Ishikawa (cell line): ENCODE data around the gene PANX3.

Experiments used
- CEBPB ChIP-seq: IDR thresholded peaks from 2 replicates; pipeline ENCODE4 v1.6.1; 2012
- CREB1 ChIP-seq: IDR thresholded peaks from 2 replicates; pipeline ENCODE4 v1.6.1; 2012; ENCODE audit warnings: low read depth
- EGR1 ChIP-seq: IDR thresholded peaks from 2 replicates; pipeline ENCODE4 v1.6.1; 2012
- EP300 ChIP-seq: IDR thresholded peaks from 2 replicates; pipeline ENCODE4 v1.6.1; 2012; ENCODE audit warnings: borderline replicate concordance
- FOXM1 ChIP-seq: IDR thresholded peaks from 2 replicates; pipeline ENCODE4 v1.6.1; 2012; ENCODE audit warnings: low read depth, borderline replicate concordance
- MAX ChIP-seq: IDR thresholded peaks from 2 replicates; pipeline ENCODE4 v1.6.1; 2012
- NFIC ChIP-seq: IDR thresholded peaks from 2 replicates; pipeline ENCODE4 v1.6.1; 2012
- RAD21 ChIP-seq: IDR thresholded peaks from 2 replicates; pipeline ENCODE4 v1.6.1; 2012; ENCODE audit warnings: low read depth
- TAF1 ChIP-seq: IDR thresholded peaks from 2 replicates; pipeline ENCODE4 v1.6.1; 2012; ENCODE audit warnings: low read depth, mild to moderate bottlenecking
- TCF12 ChIP-seq: IDR thresholded peaks from 2 replicates; pipeline ENCODE4 v1.6.1; 2012; ENCODE audit warnings: low read depth
- TEAD4 ChIP-seq: IDR thresholded peaks from 2 replicates; pipeline ENCODE4 v1.6.1; 2012
- USF1 ChIP-seq: IDR thresholded peaks from 2 replicates; pipeline ENCODE4 v1.6.1; 2012
- YY1 ChIP-seq: IDR thresholded peaks from 2 replicates; pipeline ENCODE4 v1.6.1; 2012; ENCODE audit warnings: low read depth
- ZBTB7A ChIP-seq: IDR thresholded peaks from 2 replicates; pipeline ENCODE4 v1.6.1; 2012; ENCODE audit warnings: low read depth
- TF ChIP-seq, protein P1 (sequence below): IDR thresholded peaks from 2 replicates; pipeline ENCODE4 v1.6.1; 2012; ENCODE audit warnings: low read depth, mild to moderate bottlenecking

The PANX3 gene

GRCh38 chr11:124635932-124636331, 24.7 kb downstream of the PANX3 start:
- TF ChIP-seq EP300 (no peak), ZBTB7A (no peak), RAD21 (no peak), USF1 (no peak)

- TF ChIP-seq YY1, result no peak
- TF ChIP-seq, protein P1, sequence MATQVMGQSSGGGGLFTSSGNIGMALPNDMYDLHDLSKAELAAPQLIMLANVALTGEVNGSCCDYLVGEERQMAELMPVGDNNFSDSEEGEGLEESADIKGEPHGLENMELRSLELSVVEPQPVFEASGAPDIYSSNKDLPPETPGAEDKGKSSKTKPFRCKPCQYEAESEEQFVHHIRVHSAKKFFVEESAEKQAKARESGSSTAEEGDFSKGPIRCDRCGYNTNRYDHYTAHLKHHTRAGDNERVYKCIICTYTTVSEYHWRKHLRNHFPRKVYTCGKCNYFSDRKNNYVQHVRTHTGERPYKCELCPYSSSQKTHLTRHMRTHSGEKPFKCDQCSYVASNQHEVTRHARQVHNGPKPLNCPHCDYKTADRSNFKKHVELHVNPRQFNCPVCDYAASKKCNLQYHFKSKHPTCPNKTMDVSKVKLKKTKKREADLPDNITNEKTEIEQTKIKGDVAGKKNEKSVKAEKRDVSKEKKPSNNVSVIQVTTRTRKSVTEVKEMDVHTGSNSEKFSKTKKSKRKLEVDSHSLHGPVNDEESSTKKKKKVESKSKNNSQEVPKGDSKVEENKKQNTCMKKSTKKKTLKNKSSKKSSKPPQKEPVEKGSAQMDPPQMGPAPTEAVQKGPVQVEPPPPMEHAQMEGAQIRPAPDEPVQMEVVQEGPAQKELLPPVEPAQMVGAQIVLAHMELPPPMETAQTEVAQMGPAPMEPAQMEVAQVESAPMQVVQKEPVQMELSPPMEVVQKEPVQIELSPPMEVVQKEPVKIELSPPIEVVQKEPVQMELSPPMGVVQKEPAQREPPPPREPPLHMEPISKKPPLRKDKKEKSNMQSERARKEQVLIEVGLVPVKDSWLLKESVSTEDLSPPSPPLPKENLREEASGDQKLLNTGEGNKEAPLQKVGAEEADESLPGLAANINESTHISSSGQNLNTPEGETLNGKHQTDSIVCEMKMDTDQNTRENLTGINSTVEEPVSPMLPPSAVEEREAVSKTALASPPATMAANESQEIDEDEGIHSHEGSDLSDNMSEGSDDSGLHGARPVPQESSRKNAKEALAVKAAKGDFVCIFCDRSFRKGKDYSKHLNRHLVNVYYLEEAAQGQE, result no peak
- TF ChIP-seq CREB1, result no peak
- no peak for TF ChIP-seq EP300
- no peak for TF ChIP-seq FOXM1
- TF ChIP-seq MAX, result no peak
- no peak for TF ChIP-seq ZBTB7A
- TF ChIP-seq NFIC, result no peak
- no peak for TF ChIP-seq RAD21
- no peak for TF ChIP-seq EGR1
- no peak for TF ChIP-seq TCF12
- TF ChIP-seq TEAD4, result no peak
- TF ChIP-seq USF1, result no peak
- no peak for TF ChIP-seq CEBPB
- TF ChIP-seq TAF1, result no peak
Observed at GRCh38 chr11:124638500-124638899, 27.3 kb downstream of the PANX3 start.

GRCh38 chr11:124639186-124639585, 28.0 kb downstream of the PANX3 start:
- no peak for TF ChIP-seq MAX
- TF ChIP-seq FOXM1, result no peak
- no peak for TF ChIP-seq RAD21
- TF ChIP-seq USF1, result no peak
- TF ChIP-seq TCF12, result no peak
- TF ChIP-seq ZBTB7A, result no peak
- TF ChIP-seq CREB1, result no peak
- no peak for TF ChIP-seq NFIC
- TF ChIP-seq EP300, result no peak
- no peak for TF ChIP-seq EGR1
- TF ChIP-seq TAF1, result no peak
- TF ChIP-seq YY1, result no peak
- TF ChIP-seq, protein P1, result no peak
- TF ChIP-seq TEAD4, result no peak
- no peak for TF ChIP-seq CEBPB

DNA sequence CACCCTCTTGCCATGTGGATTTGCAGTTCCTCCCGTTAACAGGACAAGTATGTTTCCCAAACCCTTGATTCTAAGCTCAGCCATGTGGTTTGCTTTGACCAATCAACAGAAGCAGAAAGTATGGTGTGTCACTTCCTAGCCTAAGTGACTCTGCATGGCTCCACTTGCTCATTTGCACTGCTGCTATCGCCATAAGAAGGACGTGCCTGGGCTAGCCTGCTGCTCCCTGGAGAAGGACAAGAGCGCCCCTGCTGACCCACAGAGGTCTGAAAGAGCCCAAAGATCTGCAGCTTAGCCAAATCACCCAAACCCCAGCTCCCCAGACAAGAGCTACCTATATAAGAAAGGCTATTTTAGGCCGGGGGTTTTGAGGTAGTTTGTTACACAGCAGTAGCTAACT, 29.4 kb downstream of the PANX3 start:
- TF ChIP-seq ZBTB7A (no peak), EP300 (no peak), TEAD4 (no peak), USF1 (no peak), CREB1 (no peak), TCF12 (no peak), YY1 (no peak), MAX (no peak), NFIC (no peak), FOXM1 (no peak), TAF1 (no peak), EGR1 (no peak), RAD21 (no peak), CEBPB (no peak)
- TF ChIP-seq, protein P1, result no peak
